K562 treated with DMSO at 1 percent for 4 hours (cell line): ENCODE results near the gene URM1. TPM values are rescaled to one million over a fixed set of nuclear protein-coding genes. Genes with fewer than 3 reads are reported as not detected.

ENCODE experiments used
- total RNA-seq: library from RNA; unstranded; fragments of 300-600 nt; gene quantifications from 2 replicates; pipeline ENCODE4 v1.2.3, GENCODE V29; 2022; ENCODE audit not compliant: insufficient read depth

Gene URM1
- total RNA-seq = 40.9 and 42.9 TPM in 2 replicates

GRCh38 chr9:128370752-128371629, at the start of gene URM1:
Gene URM1 (plus strand): TSS chr9:128371374. CDS start chr9:128371381, 7 bp downstream.

DNA sequence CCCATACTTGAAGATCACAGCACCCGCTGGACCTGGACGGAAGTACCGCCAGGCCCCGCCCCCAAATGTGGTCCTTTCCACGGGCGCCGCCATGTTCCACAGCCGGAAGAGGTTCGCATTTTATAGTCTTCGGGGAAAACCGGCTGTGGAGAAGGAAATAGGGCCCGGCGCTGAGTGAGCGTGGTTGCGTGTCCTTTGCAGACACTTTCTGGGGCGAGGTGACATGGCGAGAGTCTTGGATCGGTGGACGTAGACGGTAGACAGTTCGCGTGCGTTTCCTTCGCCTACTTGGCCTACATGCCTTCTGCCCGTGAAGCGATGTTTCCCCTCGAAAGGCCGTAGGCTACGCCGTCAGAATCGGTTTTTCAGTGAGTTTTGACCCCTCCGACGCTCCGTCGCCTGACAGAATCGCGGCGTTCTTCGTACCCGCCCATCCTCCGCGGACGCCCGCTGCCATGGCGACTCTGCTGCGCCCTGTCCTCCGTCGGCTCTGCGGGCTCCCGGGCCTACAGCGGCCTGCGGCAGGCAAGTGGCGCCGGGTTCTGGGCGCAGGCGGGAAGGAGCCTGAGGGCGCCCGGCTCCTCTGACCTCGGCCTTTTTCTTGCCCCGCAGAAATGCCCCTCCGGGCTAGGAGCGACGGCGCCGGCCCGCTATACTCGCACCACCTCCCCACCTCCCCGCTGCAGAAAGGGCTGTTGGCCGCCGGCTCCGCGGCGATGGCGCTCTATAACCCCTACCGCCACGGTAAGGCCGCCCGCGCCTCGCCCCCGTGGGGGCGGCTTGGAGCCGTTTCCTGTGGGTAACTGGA, 48.6 kb upstream of the URM1 start, which contains the start of the genes COQ4 and TRUB2:
Gene COQ4 (plus strand): TSS at position 436 of the 808 bp plus-strand sequence. CDS start 20 bp downstream, at position 456.
Gene TRUB2 (minus strand): TSS at position 44 of the 808 bp plus-strand sequence. CDS start 39 bp downstream, at position 5.

DNA sequence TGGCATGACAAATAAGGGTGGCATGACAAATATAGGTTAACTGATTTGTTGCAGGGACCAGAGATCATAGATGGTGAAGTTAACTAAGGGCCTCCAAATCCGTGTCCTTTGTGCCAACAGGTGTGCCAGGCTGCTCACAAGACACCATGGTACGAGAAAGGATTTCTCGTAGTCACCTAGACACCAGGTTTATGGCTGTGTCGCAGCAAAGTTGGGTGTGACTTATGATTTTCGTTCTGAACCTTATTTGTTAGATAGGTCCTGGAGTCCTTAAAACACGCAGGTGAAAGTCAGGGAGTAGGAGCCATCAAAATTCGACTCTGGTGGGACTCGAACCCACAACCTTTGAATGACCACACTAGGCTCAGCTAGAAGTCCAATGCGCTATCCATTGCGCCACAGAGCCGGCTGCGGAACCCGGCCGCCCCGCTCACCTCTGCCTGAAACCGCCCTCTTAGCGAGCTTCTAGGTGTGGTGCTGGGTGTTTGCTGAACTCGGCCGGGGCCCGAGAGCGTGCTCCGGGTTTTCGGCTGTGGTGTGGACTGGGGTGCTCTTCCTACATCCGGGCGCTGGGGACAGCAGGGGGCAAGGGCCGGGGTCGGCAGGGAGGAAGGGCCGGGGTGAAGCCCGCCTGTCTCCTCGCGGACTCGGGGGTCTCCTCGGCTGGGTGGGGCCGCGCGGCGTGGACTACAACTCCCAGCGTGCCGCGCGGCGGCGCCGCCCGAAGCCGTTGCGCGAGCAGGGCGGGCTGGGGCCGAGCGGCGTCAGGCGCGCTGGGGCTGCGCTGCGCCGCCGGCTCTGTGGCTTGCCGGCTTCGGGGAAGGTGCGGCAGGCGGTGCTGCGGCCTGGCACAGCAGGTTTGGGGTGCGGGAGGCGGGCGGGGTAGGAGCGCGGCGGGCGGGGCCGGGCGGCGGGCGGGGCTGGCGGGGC, 31.1 kb upstream of the URM1 start, which contains the start of gene SLC27A4:
Gene SLC27A4 (plus strand): TSS at position 767 of the 930 bp plus-strand sequence. CDS start 2,606 bp downstream, outside the sequence.

DNA sequence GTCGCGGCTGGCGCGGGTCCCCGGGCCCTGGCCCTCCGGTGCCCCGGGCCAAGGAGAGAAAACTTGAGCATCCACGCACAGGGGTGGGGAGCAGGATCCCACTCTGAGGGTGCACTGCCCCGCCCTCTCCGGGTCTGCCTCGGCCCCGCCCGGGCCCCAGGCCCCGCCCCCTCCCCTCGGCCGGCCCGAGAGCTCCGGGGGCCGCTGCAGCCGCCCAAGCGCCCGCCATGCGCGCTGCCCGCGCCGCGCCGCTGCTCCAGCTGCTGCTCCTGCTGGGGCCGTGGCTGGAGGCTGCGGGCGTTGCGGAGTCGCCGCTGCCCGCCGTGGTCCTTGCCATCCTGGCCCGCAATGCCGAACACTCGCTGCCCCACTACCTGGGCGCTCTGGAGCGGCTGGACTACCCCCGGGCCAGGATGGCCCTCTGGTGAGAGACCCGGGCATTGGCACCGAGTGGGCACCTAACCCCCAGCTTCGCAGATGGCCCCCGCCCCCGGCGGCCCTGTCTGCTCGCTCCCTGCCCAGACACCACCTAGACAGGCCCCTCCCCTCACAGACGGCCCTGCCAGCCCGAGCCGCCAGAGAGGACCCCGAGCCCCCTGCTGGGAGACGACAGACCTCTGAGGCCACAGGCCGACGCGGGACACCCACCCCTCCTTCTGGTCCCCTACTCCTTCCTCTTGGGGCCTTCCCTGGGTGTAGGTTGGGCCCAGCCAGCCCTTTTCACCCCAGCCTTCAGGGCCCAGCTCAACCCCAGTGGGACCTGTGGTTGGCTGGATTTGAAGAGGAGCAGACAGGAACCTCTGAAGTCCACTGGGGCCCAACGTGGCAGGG, 49.7 kb downstream of the URM1 start, which contains the start of gene CERCAM:
Gene CERCAM (plus strand): TSS at position 207 of the 831 bp plus-strand sequence. CDS start 21 bp downstream, at position 228.

Other genes with a start within 250 kb of the URM1 start
- gene PTGES2, start 243.6 kb upstream of the URM1 start, total RNA-seq = 54.6 and 60.2 TPM in 2 replicates
- gene LCN2, start 221.9 kb upstream of the URM1 start, total RNA-seq = not detected in 2 replicates
- gene BBLN, start 211.1 kb upstream of the URM1 start, total RNA-seq = 284 and 311 TPM in 2 replicates
- gene CIZ1, start 179.8 kb upstream of the URM1 start, total RNA-seq = 343 and 379 TPM in 2 replicates
- gene DNM1, start 168.0 kb upstream of the URM1 start, total RNA-seq = 37.5 and 41.5 TPM in 2 replicates
- gene GOLGA2, start 95.4 kb upstream of the URM1 start, total RNA-seq = 95.4 and 101 TPM in 2 replicates
- gene SWI5, start 95.1 kb upstream of the URM1 start, total RNA-seq = 119 and 149 TPM in 2 replicates
- gene TRUB2, start 48.9 kb upstream of the URM1 start, total RNA-seq = 25.4 and 29.2 TPM in 2 replicates
- 98.0 and 105 TPM in 2 replicates for gene COQ4, start 48.5 kb upstream of the URM1 start, total RNA-seq
- gene SLC27A4, start 30.8 kb upstream of the URM1 start, total RNA-seq = 12.8 and 15.5 TPM in 2 replicates
- gene CERCAM, start 49.5 kb downstream of the URM1 start, total RNA-seq = 33.3 and 41.6 TPM in 2 replicates
- 37.4 and 41.5 TPM in 2 replicates for gene ODF2, start 84.6 kb downstream of the URM1 start, total RNA-seq
- gene GLE1, start 133.3 kb downstream of the URM1 start, total RNA-seq = 29.2 and 29.9 TPM in 2 replicates
- 29.3 and 36.5 TPM in 2 replicates for gene SPTAN1, start 181.2 kb downstream of the URM1 start, total RNA-seq